Skeletal muscle cell (primary cell): Measurements from ENCODE around the gene WDR89.
"Not testable (repeated sequence)": the region's sequence is repeated elsewhere in the genome, so short reads cannot be mapped to it uniquely, and the experiment has no call there.

ENCODE experiments used
- DNase-seq: peaks from one replicate; pipeline ENCODE4 v3.0.0-alpha.2; 2010; ENCODE audit warnings: low read depth
- H3K4me3 ChIP-seq: 2 replicates; pipeline ENCODE4 v1.5.1; 2011; ENCODE audit warnings: low read depth, mild to moderate bottlenecking, control low read depth, low read length, moderate library complexity

Gene WDR89

DNA sequence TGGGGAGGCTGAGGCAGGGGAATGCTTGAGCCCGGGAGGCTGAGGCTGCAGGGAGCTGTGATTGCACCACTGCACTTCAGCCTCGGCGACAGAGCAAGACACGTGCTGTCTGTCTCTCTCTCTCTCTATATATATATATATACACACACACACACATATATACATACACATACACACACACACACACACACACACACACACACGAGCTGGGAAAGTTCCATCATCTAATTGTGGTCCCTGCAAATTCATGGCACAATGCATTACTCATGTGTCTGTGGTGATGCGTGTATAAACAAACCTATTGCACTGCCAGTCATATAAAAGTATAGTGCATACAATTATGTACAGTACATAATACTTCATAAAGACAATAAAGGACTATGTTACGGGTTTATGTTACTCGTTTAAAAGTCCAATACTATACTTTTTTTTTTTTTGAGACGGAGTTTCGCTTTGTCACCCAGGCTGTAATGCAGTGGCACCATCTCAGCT, 36.6 kb downstream of the WDR89 start:
- no peak for DNase-seq
- H3K4me3 ChIP-seq: no peak overlapping the region

DNA sequence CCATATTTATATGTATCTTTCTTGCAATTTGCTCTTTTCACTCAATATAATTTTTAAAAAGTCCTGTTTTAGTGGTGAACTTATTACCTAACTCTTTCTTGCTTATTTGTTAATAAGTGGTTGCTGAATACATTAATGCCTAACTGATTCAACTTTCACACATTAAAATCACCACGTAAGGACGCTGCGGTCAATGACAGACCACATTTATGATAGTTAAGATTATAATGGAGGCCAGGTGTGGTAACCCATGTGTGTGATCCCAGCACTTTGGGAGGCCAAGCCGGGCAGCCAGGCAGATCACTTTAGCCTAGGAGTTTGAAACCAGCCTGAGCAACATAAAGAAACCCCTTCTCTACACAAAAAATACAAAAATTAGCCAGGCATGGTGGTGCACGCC, 37.0 kb downstream of the WDR89 start:
- no peak for DNase-seq
- H3K4me3 ChIP-seq: no peak overlapping the region

DNA sequence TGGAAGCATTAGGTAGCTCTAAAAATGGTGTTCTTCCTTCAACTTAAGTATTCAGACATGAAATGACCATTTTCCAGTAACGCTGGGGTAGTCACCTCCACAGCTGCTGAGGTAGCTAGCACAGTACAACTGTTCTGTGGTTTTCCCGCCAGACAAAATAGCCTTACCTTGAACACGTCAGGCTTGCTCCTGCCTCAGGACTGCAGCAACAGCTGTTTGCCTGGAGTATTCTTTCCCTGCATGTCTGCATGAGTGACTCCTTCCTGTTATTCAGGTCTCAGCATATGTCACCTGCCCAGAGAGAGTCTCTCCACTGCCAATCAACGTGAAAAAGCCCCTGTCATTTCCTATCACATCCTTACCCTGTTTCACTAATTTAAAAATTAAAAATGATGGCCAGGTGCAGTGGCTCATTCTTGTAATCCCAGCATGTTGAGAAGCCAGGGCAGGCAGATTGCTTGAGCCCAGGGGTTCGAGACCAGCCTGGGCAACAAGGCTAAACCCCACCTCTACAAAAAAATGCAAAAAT, 37.9 kb downstream of the WDR89 start:
- no peak for DNase-seq

DNA sequence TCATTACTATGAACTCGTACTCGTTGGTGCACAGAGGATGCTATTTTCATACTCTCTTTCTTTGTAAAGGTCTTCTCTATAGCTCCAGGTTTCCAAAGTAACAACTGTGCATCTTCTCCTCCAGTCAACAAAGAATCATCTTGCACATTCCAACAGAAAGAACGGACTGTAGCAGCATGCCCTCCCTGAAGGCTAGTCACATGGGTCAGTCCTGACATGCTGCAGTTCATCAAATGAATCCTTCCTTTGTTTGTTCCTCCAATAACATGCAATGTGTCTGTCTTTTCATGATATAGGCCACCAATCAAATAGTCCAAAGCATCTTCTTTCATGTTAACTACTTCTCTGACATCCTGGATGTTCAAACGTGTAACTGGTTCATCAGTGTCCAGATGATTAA, 42.9 kb downstream of the WDR89 start:
- H3K4me3 ChIP-seq: no peak overlapping the region
- no peak for DNase-seq

More for the DNA sequence above, 37.9 kb downstream of the WDR89 start:
- H3K4me3 ChIP-seq: no peak overlapping the region

DNA sequence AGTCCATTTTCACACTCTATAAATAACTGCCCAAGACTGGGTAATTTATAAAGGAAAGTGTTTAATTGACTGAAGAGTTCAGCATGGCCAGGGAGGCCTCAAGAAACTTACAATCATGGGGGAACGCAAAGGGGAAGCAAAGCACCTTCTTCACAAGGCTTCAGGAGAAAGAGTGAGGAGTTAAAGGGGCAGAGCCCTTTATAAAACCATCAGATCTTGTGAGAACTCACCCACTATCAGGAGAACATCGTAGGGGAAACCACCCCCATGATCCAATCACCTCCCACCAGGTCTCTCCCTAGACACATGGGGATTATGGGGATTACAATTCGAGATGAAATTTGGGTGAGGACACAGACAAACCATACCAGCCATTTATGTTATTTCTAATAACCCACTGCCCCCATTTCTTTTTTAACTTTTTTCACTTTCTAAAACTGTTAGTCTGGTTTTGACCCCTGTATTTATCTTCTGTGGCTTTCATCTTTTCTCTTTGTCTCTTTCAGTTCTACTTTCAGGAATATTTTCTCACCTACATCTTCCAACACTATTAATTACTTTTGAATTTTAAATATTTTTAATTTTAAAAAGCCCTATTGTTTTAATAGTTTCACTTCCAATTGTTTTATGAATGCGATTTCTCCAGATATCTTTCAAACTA, 44.5 kb downstream of the WDR89 start:
- no peak overlapping the region for H3K4me3 ChIP-seq
- no peak for DNase-seq

DNA sequence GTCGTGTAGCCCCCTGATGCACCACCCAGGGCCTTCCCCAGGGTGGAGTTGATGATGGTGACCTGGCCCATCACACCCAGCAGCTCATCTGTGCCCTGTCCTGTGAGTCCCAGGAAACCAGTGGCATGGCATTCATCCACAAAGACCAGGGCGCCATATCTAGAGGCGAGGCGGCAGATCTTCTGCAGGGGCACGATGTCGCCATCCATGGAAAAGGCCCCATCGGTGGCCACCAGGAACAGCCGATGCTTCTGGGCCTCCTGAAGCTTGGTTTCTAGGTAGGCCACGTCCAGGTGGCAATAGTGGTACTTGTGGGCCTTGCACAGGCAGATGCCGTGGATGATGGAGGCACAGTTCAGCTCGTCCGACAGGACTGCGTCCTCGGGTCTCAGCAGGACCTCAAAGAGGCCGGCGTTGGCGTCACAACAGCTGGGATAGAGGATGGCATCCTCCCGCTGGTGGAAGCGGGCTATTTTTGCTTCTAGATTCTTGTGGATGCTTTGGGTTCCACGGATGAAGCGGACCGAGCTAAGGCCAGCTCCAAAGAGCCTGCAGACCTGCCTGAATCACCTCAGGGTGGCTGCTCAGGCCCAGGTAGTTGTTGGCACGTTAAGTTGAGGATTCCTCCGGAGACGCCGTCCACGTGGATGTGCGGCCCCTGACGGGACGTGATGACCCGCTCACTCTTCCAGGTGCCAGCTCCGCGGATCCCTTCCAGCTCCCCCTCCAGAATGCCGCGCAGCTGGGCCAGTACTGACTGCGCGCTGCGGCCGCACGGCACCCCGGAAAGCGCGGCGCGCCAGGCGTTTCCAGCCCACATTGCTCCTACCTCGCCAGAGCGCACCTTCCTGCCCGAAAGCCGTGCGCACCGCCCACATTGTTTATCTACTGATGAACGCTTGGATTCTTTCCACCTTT, 47.0 kb downstream of the WDR89 start:
- no peak for DNase-seq
- H3K4me3 ChIP-seq: no peak overlapping the region

DNA sequence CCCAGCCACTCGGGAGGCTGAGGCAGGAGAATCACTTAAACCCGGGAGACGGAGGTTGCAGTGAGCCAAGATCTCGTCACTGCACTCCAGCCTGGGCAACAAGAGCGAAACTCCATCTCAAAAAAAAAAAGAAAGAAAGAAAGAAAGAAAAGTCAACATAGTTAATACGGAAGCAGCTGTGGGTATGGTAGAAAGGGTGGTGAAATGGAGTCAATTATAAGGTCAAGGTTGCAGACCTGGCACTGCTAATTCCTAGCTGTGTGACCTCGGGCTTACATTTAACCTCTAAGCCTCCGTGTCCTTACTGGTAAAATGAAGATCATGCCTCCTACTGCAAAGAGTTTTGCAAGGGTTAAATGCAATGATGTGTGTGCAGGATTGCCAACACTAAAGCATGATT, 58.6 kb downstream of the WDR89 start:
- not testable (repeated sequence) for DNase-seq, H3K4me3 ChIP-seq

DNA sequence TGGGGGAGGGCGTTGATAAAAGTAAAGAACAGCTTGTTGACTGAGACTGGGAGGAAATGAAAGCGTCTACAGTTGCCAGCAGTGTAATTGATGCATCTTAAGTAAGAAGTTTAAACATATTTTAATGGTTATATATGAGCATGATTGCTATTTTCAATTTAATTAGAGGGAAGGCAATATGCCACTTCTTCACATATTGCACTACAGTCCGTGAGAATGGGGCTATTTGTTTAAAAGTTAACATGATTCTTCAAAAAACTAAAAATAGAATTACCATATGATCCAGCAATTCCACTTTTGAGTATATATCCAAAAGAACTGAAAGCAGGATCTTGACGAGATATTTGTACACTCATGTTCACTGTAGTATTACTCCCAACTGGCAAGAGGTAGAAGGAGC, 60.2 kb downstream of the WDR89 start:
- H3K4me3 ChIP-seq: no peak overlapping the region
- no peak for DNase-seq

DNA sequence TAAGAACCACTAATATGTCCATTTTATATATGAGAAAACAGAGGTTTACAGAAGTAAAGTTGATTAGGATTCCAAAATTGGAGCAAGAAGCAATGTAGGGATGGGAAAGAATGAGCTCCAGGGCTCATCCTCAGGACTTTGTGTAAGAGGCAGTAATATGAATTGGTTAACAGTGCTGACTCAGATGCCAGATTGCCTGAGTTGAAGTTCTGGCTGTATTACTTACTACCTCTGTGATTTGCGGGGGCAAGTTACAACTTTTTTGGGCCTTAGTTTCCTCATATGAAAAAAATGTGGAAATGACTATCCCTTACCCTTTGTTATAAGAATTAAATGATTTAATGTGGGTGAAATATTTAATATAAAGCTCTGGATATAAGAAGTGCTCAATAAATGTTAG, 63.4 kb downstream of the WDR89 start:
- no peak overlapping the region for H3K4me3 ChIP-seq
- no peak for DNase-seq

DNA sequence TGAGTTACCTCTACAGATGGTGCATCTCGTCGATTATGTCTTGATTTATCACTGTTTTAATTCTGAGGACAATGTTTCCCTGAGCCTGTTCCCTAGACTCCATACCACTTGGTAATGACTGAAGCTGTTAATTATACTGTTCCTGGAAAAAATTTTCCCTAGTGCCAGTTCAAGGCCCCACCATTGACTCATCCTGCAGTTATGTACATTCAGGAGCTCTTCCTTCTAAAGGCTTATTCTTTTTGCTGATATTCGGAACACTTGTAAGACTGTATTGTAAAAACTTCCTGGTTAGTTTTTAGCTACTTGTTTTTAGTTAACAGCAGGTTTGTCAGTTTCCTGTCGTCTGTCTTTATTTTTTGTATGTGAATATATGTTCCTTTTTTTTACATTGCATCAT, 68.1 kb downstream of the WDR89 start:
- peak; percentile 19 for DNase-seq
- no peak overlapping the region for H3K4me3 ChIP-seq

DNA sequence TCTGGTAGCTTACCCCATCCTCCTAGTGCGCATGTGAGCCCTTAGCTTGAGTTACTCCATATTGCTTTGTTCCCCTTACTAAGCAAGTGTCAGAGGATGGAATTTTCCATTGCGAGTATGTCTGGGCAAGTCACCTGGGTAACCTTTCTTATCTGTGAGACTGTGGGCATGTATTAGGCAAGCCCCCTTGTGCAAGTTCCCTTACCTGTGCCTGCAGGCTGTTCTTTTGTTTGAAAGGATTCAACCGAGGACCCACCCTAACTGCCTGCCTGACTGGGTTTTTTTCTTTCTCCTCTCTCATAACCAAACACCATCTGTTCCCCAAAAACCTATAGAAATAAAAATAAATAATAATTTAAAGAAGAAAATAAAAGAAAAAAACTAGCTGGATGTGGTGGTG, 76.2 kb downstream of the WDR89 start:
- no peak overlapping the region for H3K4me3 ChIP-seq

DNA sequence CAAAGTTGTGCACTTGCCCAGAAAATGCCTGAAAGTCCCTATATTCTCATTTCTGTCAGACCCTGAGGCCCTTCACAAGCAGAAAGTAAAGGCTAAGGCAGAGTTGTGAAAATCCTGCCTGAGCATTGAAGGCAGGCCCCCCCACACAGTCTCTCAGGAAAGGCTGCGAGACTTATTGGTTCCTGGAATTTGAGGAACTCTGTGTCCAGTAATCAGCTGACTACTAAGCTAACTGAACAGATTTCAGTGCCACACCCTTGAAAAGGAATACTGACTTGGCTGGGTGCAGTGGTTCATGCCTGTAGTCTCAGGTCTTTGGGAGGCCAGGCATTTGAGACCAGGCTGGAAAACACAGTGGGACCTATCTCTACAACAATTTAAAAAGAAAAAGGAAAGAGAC, 77.4 kb downstream of the WDR89 start:
- no peak for DNase-seq
- H3K4me3 ChIP-seq: no peak overlapping the region

More for the DNA sequence above, 76.2 kb downstream of the WDR89 start:
- DNase-seq: no peak

DNA sequence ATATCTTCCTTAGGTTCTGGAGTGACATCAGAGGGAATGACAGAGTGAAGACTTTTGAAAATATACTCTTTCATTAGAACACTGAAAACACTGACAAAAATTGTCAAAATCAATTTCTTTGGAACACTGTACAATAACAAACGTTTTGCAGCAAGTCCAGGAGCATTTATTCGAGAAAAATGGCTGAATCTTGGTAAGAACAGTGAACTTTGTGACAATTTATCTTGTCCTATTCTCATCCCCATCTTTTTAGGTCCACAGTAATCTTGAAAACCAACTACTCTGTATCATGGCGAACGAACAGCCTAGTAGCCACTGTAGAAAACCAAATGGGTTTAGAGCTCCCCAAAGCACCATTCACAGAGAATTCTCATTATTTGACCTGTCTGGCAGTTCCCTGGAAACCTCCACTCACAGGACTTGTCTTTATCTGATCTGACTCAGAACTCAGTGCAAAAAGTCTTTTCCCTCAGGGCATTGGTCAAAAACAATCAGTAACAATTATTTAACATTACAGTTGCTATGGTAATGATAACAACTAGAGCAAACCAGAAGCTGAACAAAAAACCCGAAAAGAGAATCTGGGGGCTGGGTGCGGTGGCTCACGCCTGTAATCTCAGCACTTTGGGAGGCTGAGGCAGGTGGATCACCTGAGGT, 78.2 kb downstream of the WDR89 start:
- no peak overlapping the region for H3K4me3 ChIP-seq
- DNase-seq: no peak

DNA sequence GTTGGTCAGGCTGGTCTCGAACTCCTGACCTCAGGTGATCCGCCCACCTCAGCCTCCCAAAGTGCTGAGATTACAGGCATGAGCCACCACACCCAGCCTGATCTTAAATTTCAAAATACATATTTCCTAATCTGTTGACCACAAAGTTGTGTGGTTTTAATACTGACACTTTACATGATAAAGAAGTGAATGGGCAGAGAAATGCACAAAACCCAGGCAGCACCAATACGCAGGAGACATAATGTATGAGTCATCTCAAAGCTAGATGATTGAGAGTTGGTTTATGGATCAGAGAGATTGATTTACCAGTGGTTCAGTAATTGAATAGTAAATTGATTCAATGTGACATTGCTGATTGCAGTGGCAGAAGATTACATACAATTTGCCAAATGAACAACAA, 79.3 kb downstream of the WDR89 start:
- DNase-seq: no peak

DNA sequence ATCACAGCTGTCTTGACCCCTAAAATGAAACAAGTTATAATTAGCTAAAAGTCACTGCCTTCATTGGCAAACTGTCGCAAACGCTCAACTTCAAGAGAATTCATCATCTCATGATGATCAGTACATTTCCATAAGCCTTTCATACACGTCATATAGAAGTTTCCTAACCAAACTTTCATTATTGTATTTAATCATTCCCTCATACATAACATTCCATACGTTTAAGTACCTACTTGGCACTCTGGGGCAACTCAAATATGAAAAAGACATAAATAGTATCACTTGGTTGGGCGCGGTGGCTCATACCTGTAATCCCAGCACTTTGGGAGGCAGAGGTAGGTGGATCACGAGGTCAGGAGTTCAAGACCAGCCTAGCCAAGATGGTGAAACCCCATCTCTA, 86.1 kb downstream of the WDR89 start:
- H3K4me3 ChIP-seq: no peak overlapping the region
- no peak for DNase-seq

More for the DNA sequence above, 79.3 kb downstream of the WDR89 start:
- no peak overlapping the region for H3K4me3 ChIP-seq

DNA sequence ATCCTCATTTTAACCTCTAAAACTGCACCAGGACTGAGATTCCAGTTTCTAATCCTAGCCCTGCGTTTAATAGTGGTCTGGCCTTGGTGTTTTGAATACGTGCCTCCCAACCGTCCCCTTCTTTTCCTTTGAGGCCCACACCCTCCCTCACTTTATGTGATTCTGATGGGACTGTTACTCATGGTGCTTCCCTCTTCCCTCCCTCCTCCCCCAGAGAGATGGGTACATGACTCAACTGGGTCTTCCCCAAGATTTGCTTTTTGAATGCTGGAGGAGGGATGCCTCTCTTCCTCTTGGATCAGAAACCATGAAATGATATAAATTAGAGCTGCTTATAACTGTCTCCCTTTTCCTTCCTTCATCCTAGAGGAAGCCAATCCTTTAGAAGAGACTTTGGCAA, 90.3 kb downstream of the WDR89 start:
- no peak overlapping the region for H3K4me3 ChIP-seq

DNA sequence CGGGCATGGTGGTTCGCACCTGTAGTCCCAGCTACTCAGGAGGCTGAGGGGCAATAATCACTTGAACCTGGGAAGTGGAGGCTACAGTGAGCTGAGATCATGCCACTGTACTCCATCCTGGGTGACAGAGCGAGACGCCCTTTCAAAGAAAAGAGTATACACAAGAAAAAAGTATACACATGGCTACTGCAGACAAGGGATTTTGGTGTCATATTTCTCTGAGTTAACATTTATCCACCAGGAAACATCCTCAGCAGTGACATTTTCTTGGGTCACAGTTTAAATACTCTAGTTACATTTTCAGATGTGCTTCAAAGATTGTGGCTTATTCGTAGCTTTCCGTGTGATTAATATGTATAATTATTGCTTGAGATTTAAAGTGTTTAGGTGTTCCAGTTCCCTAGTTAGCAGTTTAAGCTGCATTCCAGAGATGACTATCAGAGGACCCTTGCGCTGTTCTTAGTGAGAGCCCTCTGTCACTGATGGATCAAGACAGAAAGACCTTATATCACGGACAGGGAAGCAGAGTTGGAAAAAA, 93.8 kb downstream of the WDR89 start:
- DNase-seq: no peak
- no peak overlapping the region for H3K4me3 ChIP-seq

More for the DNA sequence above, 90.3 kb downstream of the WDR89 start:
- no peak for DNase-seq
